ENCODE measurements around the gene TTC12.

TTC12 gene, protein sequence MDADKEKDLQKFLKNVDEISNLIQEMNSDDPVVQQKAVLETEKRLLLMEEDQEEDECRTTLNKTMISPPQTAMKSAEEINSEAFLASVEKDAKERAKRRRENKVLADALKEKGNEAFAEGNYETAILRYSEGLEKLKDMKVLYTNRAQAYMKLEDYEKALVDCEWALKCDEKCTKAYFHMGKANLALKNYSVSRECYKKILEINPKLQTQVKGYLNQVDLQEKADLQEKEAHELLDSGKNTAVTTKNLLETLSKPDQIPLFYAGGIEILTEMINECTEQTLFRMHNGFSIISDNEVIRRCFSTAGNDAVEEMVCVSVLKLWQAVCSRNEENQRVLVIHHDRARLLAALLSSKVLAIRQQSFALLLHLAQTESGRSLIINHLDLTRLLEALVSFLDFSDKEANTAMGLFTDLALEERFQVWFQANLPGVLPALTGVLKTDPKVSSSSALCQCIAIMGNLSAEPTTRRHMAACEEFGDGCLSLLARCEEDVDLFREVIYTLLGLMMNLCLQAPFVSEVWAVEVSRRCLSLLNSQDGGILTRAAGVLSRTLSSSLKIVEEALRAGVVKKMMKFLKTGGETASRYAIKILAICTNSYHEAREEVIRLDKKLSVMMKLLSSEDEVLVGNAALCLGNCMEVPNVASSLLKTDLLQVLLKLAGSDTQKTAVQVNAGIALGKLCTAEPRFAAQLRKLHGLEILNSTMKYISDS

DNA sequence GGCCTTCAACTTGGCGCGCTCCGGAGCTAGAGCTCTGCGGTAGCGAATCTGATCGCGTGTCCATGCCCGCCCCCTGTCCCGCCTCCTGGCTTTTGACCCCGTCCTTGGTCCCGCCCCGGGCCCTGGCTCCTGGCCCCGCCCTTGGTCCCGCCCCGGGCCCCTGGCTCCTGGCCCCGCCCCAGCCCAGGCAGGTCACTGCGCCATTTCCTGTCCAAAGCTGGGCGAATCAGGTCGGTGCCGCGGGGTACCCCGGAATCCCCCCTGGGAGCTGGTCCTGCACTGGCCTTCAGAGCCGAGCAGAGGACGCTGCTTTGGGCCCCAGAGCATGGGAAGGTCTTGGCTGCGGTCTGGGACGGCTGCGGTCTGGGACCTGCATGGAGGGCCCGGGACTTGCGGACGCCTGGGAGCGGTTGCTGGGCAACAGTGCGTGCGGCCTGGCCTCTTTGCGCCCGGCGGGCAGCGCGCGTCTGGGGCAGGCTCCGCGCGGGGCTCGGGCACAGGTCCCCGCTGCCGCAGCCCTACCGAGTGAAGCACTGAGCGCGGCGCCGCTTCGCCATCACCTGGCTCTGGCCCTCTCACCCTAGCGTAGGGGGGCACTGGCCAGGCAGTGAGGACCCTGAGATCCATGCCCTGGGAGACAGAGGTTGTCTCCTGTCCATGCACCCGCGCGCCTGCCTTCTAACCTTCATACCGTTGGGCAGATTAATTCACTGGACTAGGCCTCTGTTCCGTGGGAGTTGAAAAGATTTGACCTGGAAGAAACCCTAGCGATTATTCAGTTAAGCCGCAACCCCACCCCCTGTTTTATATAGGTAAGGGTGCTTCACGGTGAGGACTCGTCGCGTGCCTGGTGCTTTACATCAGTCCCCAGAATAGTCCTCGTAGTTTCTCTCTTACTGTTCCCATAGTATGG, at the start of gene TTC12:
TSS of gene TTC12 (plus strand) at position 195 of the 913 bp plus-strand sequence. CDS start 1,675 bp downstream, outside the sequence.
- in situ Hi-C loops (cut with MboI; ENCODE audit: low sequenced_read_pairs): loop anchor here (25.0 kb wide), 2 partner anchors 473 to 948 kb away; partner anchors contain the start of gene CLDN25

DNA sequence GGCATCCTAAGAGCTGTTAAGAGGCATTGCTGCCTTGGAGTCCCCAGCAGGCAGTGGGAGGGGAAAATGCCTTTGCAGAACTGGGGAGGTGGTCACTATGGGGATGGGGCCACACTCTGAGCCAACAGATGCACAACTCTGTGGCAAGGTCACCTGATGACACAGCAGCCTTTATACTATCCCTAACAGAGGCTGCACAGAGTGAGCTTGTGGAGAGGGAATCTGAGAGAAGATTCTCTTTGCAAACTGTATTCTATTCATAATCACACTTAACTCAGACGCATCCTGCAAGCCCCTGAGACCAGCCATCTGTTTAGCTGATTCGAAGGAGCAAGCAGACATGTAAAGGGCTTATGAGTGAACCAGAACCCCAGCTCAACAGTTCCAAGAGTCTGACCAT, 49.0 kb upstream of the TTC12 start:
- in situ Hi-C loops (cut with MboI; ENCODE audit: low sequenced_read_pairs): no loop called here

DNA sequence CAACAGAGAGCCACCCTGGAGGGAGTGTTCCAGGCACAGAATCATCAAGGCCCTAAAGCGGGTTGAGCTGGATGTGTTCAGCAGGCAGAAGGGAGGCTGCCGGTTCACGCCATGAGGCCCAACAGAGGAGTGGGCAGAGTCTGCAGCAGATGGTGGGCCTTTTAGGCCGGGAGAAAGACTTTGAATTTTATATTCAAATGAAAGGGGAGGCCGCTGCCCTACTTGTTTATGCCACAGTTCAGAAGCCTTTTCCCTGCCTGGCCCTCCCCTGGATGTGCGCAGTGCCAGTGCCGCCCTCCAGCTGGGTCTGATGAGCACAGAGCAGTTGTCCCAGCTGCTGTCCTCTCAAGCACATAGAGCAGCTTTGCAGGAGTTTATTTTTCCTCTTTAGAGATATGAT, 46.9 kb upstream of the TTC12 start:
- in situ Hi-C loops (cut with MboI; ENCODE audit: low sequenced_read_pairs): no loop called here

DNA sequence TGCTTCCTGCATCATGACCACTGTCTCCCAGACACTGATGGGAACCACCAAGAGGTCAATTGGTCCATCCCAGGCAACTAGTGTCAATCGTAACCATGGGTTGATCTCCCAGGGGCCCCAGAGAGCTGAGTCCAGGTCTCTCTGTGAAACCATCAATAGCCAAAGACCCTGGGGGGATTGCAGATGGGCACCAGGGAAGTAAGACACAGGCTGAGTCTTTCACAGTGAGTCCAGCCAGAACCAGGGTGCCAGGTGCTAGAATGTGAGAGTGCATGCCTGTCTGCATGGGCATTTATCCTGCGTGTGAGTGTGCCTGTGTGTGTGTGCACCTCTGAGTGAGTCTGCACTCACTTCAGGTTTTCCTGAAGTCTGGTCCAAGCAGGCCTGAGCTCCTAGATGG, 45.3 kb upstream of the TTC12 start:
- in situ Hi-C loops (cut with MboI; ENCODE audit: low sequenced_read_pairs): no loop called here

DNA sequence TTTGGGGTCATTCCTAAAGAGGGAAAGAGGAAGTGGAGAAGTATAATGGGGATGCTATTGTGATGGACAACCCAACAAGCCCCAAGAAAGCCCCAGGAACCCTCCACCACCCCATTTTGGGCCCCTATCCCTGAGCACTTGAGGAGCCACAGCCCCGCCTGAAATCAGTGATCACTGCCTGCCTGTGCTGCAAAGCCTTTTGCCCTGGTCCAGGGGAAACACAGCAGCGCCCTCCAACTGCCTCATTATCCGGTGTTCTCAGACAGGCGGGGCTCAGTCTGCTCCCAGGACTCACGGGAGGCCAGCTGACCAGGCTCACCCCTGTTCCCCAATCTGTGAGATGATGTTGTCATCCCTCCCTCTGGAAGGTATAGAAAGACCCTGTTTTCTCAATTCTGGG, 44.7 kb upstream of the TTC12 start:
- in situ Hi-C loops (cut with MboI; ENCODE audit: low sequenced_read_pairs): no loop called here

DNA sequence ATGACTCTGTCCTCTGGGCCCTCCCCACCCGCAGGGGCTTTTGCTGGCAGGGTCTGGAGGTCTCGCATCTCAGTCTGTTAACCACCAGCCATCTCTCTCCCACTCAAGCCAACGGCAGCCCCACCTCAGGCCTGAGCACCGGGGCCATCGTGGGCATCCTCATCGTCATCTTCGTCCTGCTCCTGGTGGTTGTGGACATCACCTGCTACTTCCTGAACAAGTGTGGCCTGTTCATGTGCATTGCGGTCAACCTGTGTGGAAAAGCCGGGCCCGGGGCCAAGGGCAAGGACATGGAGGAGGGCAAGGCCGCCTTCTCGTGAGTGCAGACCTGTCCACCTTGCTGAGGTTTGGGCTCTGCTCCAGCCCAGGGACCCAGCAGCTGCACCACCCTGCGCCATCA, 44.3 kb upstream of the TTC12 start:
- in situ Hi-C loops (cut with MboI; ENCODE audit: low sequenced_read_pairs): no loop called here

DNA sequence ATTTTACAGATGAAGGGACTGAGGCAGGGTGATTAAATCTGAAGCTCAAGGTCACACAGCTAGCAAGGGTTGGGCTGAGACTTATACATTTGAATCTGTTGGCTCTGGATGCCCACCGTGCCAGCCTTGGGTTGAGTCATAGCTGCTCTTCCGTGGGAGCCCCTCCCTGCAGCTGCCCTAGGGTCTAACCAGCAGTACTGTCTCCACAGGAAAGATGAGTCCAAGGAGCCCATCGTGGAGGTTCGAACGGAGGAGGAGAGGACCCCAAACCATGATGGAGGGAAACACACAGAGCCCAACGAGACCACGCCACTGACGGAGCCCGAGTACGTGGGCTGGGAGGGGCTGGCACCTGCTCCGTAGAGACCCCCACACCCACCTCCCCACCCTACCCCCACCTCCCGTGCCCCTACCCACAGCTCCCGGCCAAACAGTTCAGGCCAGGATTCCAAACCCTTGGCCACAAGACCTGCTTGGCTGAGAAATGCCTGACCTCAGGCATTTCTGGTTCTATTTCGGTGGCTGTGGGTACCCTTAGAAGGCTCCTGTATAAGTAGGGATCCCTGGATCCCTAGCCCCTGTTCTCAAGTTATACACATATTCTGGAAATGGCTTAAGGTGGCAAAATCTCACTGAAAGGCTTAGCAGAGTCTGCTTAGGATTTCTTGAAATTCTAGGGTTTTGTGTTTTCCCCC, 42.7 kb upstream of the TTC12 start:
- in situ Hi-C loops (cut with MboI; ENCODE audit: low sequenced_read_pairs): no loop called here

DNA sequence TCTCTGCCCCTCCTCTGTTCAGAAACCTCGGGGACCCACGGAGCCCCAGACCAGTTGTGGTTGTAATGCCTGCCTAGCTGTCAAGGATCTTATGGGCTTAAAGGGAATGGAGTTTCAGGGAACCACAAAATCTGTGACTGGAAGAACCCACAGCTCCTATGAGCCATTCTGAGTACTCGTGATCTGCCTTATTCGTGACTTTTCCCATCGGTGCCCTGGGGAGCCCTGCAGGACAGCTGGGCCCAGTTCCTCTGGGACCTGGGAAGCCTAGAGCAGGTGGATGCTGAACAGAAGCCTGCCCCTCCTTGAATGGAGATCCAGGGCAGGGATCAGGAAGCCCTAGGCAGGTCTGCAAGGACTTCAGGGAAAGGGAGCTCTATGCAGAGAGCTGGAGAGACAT, 42.1 kb upstream of the TTC12 start:
- in situ Hi-C loops (cut with MboI; ENCODE audit: low sequenced_read_pairs): no loop called here

DNA sequence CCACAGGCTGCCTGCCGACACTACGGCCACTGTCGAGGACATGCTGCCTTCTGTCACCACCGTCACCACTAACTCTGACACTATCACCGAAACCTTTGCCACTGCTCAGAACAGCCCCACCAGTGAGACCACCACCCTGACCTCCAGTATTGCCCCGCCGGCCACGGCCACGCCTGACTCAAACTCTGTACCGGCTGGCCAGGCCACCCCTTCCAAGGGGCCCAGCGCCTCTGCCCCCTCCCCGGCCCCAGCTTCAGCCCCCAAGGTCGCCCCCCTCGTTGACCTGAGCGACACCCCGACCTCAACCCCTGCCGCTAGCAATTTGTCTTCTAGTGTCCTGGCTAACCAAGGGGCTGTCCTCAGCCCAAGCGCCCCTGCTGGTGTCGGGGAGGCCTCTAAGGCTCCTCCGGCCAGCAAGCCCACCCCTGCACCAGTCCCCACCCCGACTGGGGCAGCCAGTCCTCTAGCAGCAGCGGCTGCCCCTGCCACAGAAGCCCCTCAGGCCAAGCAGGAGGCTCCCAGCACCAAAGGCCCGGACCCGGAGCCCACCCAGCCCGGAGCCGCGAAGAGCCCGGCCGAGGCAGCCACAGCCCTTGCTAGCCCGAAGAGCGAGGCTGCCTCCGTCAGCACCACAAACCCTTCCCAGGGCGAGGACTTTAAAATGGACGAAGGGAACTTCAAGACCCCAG, 41.3 kb upstream of the TTC12 start:
- in situ Hi-C loops (cut with MboI; ENCODE audit: low sequenced_read_pairs): no loop called here

DNA sequence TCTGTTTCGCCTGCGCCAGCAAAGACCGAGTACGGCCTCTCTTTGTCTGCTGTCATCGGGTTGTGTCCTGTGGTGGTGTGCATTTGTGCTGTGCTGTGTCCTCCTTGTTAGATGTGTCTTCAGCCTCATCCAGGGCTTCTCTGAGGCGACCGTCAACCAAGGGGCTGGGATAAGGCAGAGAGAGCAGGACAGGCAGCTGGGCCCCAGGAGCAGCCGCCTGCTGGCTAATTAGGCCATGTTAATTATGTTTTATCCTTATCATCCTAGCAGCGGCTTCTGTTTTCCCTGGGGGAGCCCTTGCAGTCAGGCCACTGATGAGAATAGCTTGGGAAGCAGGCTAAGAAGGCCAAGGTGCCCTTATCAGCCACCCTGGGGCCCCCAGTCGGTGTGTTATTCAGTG, 40.7 kb upstream of the TTC12 start:
- in situ Hi-C loops (cut with MboI; ENCODE audit: low sequenced_read_pairs): no loop called here

DNA sequence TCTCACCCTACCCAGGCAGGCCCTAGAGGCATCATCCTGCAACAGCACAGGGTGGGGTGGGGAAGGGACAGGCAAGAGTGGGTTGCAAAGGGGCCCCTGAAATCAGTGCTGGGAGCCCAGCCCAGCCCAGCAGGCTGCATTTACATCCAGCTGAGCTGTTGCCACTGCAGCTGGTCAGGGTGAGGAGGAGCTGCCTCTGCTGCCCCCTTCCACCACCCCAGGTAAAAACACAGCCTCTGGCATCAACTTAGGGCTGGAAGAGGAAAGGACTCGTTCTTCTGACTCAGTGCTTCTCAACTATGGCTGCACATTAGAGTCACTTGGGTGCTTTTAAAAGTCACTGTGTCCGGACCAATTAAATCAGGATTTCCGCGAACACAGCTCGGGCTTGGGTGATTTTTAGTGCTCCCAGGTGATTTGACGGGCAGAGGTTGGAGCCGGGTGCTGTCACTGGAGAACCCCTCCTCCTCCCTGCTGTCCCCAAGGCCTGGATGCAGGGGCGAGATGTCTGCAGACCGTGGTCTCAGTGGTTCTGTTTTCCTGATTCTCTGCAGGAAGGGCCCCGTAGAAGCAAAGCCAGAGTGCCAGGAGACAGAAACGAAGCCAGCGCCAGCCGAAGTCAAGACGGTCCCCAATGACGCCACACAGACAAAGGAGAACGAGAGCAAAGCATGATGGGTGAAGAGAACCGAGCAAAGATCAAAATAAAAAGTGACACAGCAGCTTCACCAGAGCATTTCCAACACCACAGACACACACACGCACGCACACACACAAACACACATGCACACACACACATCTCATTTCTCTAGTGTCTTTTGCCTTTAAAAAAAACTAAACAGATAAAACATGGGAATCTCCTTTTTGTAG, 39.4 kb upstream of the TTC12 start:
- in situ Hi-C loops (cut with MboI; ENCODE audit: low sequenced_read_pairs): loop anchor here (25.0 kb wide), 1 partner anchor 1063 kb away; no protein-coding TSS in a partner anchor

DNA sequence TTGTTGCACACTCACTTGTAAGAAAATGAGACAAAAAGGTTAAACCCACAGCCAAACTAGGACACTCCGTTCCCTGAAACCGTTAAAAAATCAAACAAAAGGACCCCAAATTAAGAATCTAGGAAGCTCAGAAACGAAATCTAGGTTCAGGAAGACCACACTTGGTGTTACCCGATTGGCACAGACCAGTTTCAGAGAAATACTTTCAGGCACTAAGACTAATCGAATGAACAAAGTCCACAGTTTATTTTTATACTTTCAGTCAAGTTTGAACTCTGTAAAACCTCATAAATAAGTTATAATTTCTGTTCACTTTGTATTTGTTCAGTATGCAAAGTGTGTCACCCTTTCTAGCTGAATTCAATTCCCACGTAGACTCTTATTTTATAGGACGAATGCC, 38.8 kb upstream of the TTC12 start:
- in situ Hi-C loops (cut with MboI; ENCODE audit: low sequenced_read_pairs): loop anchor here (25.0 kb wide), 1 partner anchor 1063 kb away; no protein-coding TSS in a partner anchor

DNA sequence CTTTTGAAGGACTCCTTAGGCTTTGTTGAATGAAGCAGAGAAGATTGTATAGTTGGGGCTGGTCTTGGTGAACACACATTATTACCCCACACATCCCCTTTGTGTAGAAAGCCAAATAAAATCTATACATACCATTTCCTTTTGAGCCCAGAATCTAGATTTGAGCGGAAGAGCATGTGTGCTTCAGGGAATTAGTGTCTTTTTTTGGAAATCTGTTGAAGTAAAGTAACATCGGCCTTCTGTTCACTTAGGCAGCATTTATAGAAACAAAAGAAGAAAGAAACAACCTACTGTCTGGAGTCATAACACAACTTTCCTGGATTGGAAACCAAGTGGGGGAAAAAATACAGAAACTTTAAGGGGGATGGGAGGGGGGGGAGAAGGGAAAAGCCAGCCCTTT, 37.9 kb upstream of the TTC12 start:
- in situ Hi-C loops (cut with MboI; ENCODE audit: low sequenced_read_pairs): loop anchor here (25.0 kb wide), 1 partner anchor 1064 kb away; no protein-coding TSS in a partner anchor

DNA sequence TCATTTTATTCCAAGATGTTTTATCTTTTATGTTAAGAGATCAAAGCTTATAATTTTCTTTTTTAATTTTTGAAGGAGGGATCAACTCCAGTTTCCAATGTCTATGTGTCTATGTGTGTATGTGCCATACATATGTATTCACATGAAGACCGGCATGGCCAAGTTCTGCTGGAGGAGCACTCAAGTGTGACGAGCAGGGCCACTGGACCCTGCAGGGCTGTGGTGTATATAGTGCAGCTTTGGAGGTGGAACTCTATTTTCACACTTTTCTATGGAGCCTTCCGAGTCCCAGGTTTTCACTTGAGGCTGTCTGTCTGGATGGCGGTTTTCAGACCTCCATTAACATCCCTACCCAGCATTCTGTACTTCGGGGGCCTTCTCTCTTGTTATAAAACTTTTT, 36.5 kb upstream of the TTC12 start:
- in situ Hi-C loops (cut with MboI; ENCODE audit: low sequenced_read_pairs): loop anchor here (25.0 kb wide), 1 partner anchor 1066 kb away; no protein-coding TSS in a partner anchor

DNA sequence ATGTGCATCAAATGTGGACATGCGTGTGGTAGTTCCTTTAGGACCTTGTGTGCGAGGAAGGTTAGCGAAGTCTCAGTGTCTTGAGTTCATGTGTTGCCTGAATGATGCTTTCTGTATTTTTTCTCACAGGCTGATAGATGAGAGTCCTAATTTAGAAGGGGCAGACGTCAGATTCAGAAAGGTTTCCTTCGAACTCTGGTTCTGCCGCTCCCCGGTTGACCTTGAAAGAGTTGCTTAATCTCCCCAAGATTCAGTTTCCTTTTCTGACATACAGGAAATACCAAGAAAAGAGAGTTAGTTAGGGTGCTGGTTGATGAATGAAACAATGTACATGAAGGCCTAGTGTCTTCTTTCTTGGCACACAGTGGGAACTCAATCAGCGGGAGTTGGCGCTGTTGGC, 35.9 kb upstream of the TTC12 start:
- in situ Hi-C loops (cut with MboI; ENCODE audit: low sequenced_read_pairs): loop anchor here (25.0 kb wide), 1 partner anchor 1066 kb away; no protein-coding TSS in a partner anchor

DNA sequence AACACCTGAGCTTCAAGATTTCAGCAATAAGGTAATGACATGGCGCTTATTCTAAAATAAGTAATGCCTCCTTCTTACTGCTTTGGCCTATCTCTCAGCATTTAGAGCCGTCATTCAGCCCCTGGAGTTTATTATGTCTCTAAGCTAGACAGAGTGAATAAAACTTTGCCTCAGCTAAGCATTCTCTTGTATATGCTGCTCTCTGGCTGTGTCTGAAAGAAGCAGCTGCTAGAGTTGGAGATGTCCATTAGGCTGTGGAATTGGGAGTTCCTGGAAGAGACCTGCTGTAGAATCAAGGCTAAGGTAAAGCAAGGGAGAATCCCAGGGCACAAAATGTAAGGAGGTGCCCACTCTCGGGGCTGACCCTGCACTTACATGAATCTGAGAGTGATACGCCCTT, 35.5 kb upstream of the TTC12 start:
- in situ Hi-C loops (cut with MboI; ENCODE audit: low sequenced_read_pairs): loop anchor here (25.0 kb wide), 1 partner anchor 1067 kb away; no protein-coding TSS in a partner anchor

DNA sequence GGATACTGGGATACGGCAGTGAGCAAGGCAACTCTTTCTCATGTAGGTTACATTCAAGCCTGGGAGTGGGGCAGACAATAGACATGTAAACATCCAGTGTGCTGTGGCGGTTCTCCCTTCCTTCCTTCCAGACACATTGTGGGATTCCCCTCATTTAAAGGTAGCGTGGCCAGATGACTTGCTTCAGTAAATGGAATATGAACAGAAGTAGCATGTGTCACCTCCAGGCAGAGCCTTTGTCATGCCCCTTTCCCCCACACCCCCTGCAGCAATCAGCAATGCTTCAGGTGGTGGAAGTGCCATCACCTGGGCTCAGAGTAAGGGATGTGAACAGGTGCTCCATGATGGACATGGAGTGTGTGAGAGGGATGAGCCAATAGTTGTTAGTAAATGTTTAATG, 34.8 kb upstream of the TTC12 start:
- in situ Hi-C loops (cut with MboI; ENCODE audit: low sequenced_read_pairs): loop anchor here (25.0 kb wide), 1 partner anchor 1067 kb away; no protein-coding TSS in a partner anchor

DNA sequence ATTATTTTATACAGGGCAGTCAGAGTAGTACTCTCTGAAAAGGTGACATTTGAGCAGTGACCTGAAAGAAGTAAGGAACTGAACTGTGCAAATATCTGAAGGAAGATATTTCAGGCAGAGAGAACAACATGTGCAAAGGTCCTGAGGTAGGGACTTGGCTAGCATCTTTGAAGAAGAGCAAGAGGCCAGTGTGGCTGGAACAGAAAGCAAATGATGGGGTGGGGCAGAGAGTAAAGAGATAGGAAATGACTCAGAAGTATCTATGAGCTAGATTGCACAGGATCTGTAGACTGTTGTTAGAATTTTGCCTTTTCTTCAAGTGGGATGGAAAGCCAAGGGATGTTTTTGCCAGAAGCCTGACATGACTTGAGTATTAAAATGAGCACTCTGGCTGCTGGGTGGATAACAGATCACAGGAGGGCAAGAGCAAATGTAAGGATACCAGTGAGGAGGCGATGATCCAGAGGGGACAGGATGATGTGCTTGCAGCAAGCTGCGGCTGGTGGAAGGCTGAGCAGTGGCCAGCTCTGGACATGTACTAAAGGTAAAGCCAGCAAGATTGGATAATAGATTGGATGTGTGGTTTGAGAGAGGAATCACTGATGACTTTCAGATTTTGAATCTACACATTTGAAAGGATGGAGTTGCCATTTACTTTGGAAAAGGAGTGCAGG, 33.2 kb upstream of the TTC12 start:
- in situ Hi-C loops (cut with MboI; ENCODE audit: low sequenced_read_pairs): loop anchor here (25.0 kb wide), 1 partner anchor 1069 kb away; no protein-coding TSS in a partner anchor

Data from HL-60/S4 treated with retinoic acid at 250 ng/mL for 4 days and 3 days (cell line).